Stimulated activated CD8-positive, alpha-beta memory T cell treated with anti-CD3 and anti-CD28 coated beads, Interleukin-4, amount 100 ng/mL, for 48 hours (primary cell): Measurements from ENCODE around the gene TNFRSF21.

Experiments
- DNase-seq: peaks from one replicate; pipeline ENCODE4 v3.0.0-alpha.2; 2020

TNFRSF21 gene

DNA sequence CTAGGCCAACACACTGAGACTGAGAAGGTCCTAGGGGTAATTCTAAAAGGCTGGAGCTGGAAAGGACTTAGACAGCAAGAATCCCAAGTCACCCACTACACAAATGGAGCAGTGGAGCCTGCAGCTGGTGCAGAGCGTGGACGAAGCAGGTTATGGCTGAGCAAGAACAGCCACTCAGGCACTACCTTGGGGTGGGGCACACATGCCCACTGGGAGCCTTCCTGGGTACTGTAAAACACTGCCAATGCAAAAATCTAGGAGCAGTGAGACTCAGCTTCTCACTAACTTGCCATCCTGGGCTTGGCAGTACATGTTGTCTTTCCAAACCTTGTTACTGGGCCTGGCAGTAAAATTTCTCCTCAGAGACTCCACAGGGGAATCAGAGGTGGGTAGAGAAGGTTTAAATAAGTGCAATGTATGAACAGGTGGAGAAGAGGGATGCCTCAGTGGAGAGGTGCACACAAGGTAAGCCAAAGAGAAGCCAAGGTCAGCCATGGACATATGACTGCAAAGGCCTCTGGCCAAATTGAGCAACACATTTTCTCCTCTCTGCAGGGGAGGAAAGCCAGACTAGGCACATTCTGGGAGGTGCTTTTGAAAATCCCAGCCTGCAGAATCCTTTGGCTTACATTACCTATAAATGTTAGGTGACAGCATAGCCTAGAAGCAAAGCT, 105.6 kb downstream of the TNFRSF21 start:
- DNase-seq: no peak

DNA sequence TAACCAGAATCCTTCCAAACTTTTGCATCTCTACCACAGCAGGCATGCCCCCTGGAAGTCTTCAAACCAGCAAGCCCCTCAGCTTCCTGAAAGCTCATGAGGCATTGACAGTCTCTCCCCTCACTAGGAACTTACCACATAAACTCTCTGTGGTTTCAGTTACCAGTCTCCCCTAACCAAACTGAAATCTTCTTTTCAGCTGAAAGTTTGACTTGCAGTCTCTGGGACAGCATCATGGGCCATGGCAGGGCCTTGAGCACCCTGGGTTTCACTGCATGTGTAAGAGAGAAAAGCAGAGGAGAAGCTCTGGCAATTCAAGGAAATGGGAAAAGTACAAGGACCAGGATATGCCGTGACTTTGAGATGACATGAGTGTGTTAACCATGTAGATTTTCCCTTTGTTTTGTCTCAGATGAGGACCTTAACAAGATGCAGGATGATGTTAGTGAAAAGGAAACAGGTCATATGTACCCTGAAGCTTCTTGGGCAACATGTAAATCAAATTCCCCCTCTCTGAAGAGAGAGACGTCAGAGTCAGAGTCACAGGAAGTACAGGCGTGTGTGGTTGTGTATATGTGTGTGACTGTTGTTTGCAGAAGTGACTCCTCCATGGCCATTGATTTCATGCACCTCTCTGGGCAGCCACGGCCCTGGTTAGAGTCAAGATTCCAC, 106.3 kb downstream of the TNFRSF21 start:
- no peak for DNase-seq

DNA sequence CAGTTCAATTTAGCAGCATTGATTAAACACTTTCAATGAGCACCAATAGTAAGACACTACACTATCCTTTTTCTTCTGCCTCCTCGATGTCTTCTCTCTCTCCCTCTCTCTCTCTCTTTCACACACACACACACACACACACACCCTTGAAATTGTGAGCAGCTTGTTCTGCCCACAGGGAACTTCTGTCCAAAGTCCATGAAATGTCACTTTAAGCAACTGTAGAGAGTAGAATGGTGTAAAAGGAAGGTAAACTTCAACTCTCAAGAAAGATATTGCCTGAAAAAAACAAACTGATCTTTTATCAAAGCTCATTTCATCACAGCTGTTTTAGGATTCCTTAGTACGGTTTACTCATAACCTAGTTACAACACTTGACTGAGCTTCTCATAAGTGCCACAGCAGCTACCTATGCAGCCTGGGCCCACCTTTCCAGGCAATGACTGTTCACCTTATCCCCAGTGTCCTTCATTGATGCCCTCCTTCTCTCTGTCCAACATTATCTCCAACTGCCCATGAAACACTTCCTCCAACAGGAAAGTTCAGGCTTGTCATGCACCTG, 107.0 kb downstream of the TNFRSF21 start:
- no peak for DNase-seq

DNA sequence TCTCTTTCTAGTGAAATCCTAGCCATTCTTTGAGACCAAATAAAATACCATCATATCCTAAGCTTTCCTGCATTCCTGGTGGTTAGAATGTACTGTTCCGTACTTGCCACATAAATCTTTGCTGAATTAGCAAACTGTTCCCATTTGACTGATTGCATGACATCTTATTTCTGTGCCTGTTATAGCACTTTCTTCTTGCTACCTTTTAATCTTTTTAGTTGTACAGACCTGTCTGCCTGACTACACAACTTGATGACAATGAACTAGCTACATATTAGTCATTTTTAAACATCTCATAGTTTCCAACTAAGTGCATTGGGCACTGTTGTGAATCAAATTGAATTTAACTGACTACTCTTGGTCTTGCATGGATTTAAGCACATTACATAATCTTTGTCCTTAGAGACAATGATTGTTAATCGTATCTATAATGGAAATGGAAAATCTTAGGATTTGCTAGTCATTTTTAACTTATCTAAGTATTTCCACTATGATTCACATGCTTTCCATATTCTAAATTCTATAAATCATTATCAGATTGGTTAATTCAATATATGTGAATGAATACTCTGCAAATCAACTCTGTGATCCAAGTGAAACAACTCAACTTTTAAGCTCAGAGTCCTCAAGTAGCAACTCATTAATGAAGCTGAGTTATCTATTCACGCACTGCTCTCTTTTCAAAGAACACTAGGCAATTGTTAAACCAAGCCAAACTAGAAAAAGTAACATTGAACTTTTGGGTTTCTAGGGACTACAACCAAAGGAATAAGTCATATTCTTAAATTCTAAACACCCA, 109.0 kb downstream of the TNFRSF21 start:
- no peak for DNase-seq

DNA sequence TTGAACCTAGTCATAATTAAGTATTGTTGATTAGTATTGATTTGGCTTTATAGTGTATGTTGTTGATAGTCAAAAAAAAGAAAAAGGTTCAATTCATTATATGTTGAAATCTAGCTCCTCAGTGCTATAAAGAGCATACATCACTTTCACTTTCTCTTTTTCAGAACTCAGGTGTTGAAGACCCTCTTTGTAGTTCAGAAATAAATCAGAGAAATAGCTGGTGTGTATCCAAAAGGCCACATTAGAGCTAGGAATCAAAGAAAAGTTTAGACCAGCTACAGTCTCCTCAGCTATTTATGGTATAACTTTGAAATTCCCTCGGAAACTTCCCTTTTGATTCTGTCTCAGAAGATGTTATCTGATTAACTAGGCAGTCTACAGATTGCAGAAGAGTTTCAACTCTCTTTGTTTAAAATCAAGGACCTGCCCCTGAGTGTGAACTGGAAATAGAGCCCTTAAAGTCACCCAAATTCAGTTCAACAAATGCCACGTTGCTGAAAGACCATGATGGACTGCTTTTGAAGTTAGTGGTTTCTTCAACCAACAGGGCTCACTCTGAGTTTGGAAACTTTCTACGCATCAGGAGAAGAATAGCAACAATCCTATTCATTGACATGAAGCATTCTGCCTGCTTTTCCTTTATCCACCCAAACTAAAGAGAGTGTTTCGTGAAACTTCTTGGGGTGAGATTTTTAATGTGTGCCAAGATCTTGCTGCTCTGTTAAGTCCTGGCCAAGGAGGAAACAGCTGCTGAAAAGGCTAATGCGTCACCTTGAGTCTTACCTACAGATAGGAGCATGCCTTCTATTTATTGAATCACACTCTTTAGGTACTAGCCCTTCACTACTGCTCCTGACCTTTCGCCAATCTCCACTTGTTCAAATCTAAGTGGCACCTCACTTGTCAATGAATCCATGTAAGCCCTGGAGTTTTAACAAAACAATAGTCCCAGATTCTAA, 111.7 kb downstream of the TNFRSF21 start:
- DNase-seq: no peak

DNA sequence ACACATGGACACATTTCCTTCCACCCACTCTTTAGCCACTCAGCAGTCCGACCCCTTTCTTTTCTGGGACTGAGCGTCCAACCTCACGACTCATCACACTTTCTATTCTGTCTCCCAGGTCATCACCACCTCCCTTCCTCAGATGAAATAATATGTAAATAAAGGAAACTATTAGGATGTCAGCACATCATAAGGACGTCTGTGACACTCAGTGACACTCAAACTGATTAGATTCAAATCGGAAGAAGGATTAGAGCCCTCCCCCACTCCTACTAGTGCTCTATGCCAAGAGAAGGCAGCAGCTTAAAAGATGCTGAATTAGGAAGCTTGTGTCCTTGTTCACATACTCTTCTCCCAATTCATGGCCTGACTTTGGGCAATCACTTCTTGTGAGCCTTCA, 113.6 kb downstream of the TNFRSF21 start:
- no peak for DNase-seq

GRCh38 chr6:47195011-47195650, 114.6 kb downstream of the TNFRSF21 start:
- DNase-seq: no peak

DNA sequence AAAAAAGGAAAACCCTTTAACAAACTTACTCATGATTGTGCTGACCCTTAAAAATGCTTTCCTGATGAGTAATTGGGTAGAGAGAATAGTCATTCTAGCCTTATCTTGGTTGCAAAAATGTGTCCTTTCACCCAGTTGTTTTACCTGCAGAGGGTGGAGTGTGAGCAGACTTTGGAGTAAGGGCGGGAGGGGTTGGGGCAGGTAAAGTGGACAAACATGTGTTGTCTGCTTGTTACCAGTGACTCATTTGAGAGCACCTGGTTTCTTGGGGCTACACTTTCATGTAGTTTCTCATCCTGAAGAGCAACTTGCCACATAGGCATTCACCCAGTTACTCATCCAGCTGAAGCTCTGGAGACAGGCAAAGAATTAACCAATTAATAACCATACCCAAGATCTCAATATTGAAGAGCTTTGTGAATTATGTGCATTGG, 121.1 kb downstream of the TNFRSF21 start:
- DNase-seq: no peak

DNA sequence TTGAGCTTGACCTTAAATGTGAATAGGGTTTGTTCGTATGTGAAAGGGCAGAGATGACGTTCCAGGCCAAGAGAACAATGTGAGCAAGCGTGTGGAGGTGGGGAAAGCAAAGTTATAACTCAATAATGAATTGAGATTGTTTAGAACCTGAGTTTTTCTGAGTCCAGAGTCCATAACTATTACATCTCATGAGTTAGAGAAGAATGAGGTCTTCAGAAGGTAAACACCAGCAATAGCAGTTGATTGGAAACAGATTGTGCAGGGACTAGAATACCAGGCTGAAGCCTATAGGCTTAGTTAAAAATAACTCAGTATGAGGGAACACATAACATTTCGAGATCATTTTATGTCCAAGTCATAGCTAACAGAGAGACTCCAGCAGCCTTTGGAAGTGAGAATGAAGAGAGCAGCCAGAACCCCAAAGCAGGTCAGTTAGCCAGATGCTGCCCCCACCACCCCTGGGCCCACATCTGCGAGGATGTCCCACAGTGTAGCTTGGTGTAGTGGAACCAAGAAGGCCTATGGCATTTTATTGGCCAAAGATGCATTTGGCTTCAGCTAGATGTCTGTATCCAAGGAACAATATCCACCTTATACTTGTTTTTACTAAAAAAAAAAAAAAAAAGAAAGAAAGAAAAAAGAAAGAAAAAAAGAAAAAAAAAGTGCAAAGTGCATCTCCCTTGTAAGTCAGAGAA, 121.7 kb downstream of the TNFRSF21 start:
- no peak for DNase-seq

- no peak for DNase-seq
Observed at GRCh38 chr6:47187113-47187512, 122.6 kb downstream of the TNFRSF21 start.

- DNase-seq: no peak
Observed at GRCh38 chr6:47182291-47182957, 127.3 kb downstream of the TNFRSF21 start.

DNA sequence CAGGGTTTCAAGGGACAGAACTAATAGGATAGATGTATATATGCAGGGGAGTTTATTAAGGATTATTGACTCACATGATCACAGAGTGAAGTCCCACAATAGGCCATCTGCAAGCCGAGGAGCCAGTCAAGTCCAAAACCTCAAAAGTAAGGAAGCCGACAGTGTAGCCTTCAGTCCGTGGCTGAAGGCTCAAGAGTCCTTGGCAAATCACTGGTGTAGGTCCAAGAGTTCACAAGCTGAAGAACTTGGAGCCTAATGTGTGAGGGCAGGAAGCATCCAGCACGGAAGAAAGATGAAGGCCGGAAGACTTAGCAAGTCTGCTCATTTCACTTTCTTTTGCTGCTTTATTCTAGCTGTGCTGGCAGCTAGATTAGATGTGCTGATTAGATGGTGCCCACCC, 128.0 kb downstream of the TNFRSF21 start:
- no peak for DNase-seq
